IPS-18a (cell line): Measurements from ENCODE around the gene CGREF1.

Source experiments
- H3K27ac ChIP-seq: one replicate; pipeline ENCODE4 v1.5.1; 2013; ENCODE audit warnings: low read length
- H3K27me3 ChIP-seq: one replicate; pipeline ENCODE4 v1.6.1; 2013; ENCODE audit warnings: mild to moderate bottlenecking, low read length; ENCODE audit not compliant: control insufficient read depth, insufficient read depth
- H3K36me3 ChIP-seq: one replicate; pipeline ENCODE4 v1.6.1; 2013; ENCODE audit warnings: low read depth, low read length; ENCODE audit not compliant: control insufficient read depth
- H3K4me1 ChIP-seq: one replicate; pipeline ENCODE4 v1.6.1; 2013; ENCODE audit warnings: low read depth, low read length; ENCODE audit not compliant: control insufficient read depth
- H3K4me3 ChIP-seq: one replicate; pipeline ENCODE4 v1.5.1; 2013; ENCODE audit warnings: low read length
- H3K9ac ChIP-seq: one replicate; pipeline ENCODE4 v1.6.1; 2013; ENCODE audit warnings: mild to moderate bottlenecking, low read length, moderate library complexity
- H3K9me3 ChIP-seq: one replicate; pipeline ENCODE4 v1.6.1; 2013; ENCODE audit warnings: low read depth, low read length; ENCODE audit not compliant: control insufficient read depth

CGREF1 gene

GRCh38 chr2:27060323-27060722 lies 58.6 kb downstream of the CGREF1 start:
- no peaks in the 10 kb centered on the region for H3K4me1 ChIP-seq
- H3K36me3 ChIP-seq = peaks cover 41% of the 10 kb centered on the region
- no peaks in the 10 kb centered on the region for H3K27me3 ChIP-seq
- H3K9me3 ChIP-seq = no peaks in the 10 kb centered on the region
- H3K27ac ChIP-seq = no peak overlapping the region
- no peak overlapping the region for H3K9ac ChIP-seq
- no peak overlapping the region for H3K4me3 ChIP-seq

- H3K4me1 ChIP-seq = no peaks in the 10 kb centered on the region
- no peak overlapping the region for H3K9ac ChIP-seq
- no peaks in the 10 kb centered on the region for H3K9me3 ChIP-seq
- H3K36me3 ChIP-seq = peaks cover 46% of the 10 kb centered on the region
- no peak overlapping the region for H3K27ac ChIP-seq
- no peaks in the 10 kb centered on the region for H3K27me3 ChIP-seq
- no peak overlapping the region for H3K4me3 ChIP-seq
Observed at GRCh38 chr2:27059141-27059820, 59.6 kb downstream of the CGREF1 start.

GRCh38 chr2:27058210-27058609 lies 60.7 kb downstream of the CGREF1 start:
- H3K27ac ChIP-seq = no peak overlapping the region
- no peaks in the 10 kb centered on the region for H3K9me3 ChIP-seq
- H3K27me3 ChIP-seq = no peaks in the 10 kb centered on the region
- H3K9ac ChIP-seq = no peak overlapping the region
- H3K36me3 ChIP-seq = peaks cover 51% of the 10 kb centered on the region
- no peak overlapping the region for H3K4me3 ChIP-seq
- no peaks in the 10 kb centered on the region for H3K4me1 ChIP-seq

GRCh38 chr2:27057184-27057583 lies 61.7 kb downstream of the CGREF1 start:
- Histone ChIP-seq H3K4me1 (peaks cover 3% of the 10 kb centered on the region), H3K27me3 (no peaks in the 10 kb centered on the region), H3K9me3 (no peaks in the 10 kb centered on the region), H3K27ac (no peak overlapping the region), H3K4me3 (no peak overlapping the region), H3K9ac (no peak overlapping the region), H3K36me3 (peaks cover 51% of the 10 kb centered on the region)

- peaks cover 48% of the 10 kb centered on the region for H3K36me3 ChIP-seq
Observed at GRCh38 chr2:27054721-27055120, 64.2 kb downstream of the CGREF1 start.

GRCh38 chr2:27053776-27054175 lies 65.2 kb downstream of the CGREF1 start:
- no peaks in the 10 kb centered on the region for H3K9me3 ChIP-seq
- peaks cover 39% of the 10 kb centered on the region for H3K36me3 ChIP-seq
- H3K4me1 ChIP-seq = peaks cover 4% of the 10 kb centered on the region
- no peak overlapping the region for H3K4me3 ChIP-seq
- no peaks in the 10 kb centered on the region for H3K27me3 ChIP-seq
- H3K9ac ChIP-seq = no peak overlapping the region
- H3K27ac ChIP-seq = no peak overlapping the region

More at GRCh38 chr2:27054721-27055120, 64.2 kb downstream of the CGREF1 start:
- H3K4me1 ChIP-seq = peaks cover 4% of the 10 kb centered on the region
- H3K9me3 ChIP-seq = no peaks in the 10 kb centered on the region
- H3K27ac ChIP-seq = no peak overlapping the region
- no peaks in the 10 kb centered on the region for H3K27me3 ChIP-seq
- no peak overlapping the region for H3K4me3 ChIP-seq
- H3K9ac ChIP-seq = no peak overlapping the region

- no peaks in the 10 kb centered on the region for H3K27me3 ChIP-seq
- H3K27ac ChIP-seq = no peak overlapping the region
- peaks cover 4% of the 10 kb centered on the region for H3K4me1 ChIP-seq
- H3K36me3 ChIP-seq = peaks cover 37% of the 10 kb centered on the region
- H3K9me3 ChIP-seq = no peaks in the 10 kb centered on the region
- H3K9ac ChIP-seq = no peak overlapping the region
- no peak overlapping the region for H3K4me3 ChIP-seq
Observed at GRCh38 chr2:27053321-27053720, 65.6 kb downstream of the CGREF1 start.

- peak overlapping the region; percentile 73 for H3K4me3 ChIP-seq
- H3K27me3 ChIP-seq = no peaks in the 10 kb centered on the region
- peak overlapping the region; percentile 71 for H3K9ac ChIP-seq
- H3K27ac ChIP-seq = no peak overlapping the region
- H3K4me1 ChIP-seq = peaks cover 4% of the 10 kb centered on the region
- H3K9me3 ChIP-seq = no peaks in the 10 kb centered on the region
- peaks cover 31% of the 10 kb centered on the region for H3K36me3 ChIP-seq
Observed at GRCh38 chr2:27051902-27052645, 66.9 kb downstream of the CGREF1 start.

GRCh38 chr2:27050996-27051901 lies 67.7 kb downstream of the CGREF1 start, which contains the start of gene AGBL5:
Gene AGBL5 (plus strand): TSS chr2:27051668. CDS start chr2:27052959, 1,291 bp downstream.
- Histone ChIP-seq H3K4me3 (peak within 1 kb of the TSS; percentile 73), H3K27ac (peak within 1 kb of the TSS; percentile 6), H3K36me3 (peaks cover 23% of the 10 kb centered on the region), H3K9me3 (no peaks in the 10 kb centered on the region), H3K9ac (peak within 1 kb of the TSS; percentile 71), H3K27me3 (no peaks in the 10 kb centered on the region), H3K4me1 (peaks cover 4% of the 10 kb centered on the region)
